MM.1S (cell line): ENCODE data around the gene SHC2.

Experiments
- DNase-seq: peaks from one replicate; pipeline ENCODE4 v3.0.0-alpha.2; 2015
- H2AFZ ChIP-seq: fragments of 300-600 bp; sonication (generic); 2 replicates; pipeline ENCODE4 v1.6.0; 2016; ENCODE audit warnings: antibody characterized with exemption, low read length
- H3F3A ChIP-seq: fragments of 300-600 bp; sonication (generic); 2 replicates; pipeline ENCODE4 v1.6.1; 2016; ENCODE audit warnings: mild to moderate bottlenecking, antibody characterized with exemption, low read length, moderate library complexity, mixed read lengths; ENCODE audit not compliant: insufficient read depth
- H3K27ac ChIP-seq: fragments of 300-600 bp; sonication (generic); 2 replicates; pipeline ENCODE4 v1.5.1; 2016; ENCODE audit warnings: mild to moderate bottlenecking, low read length
- H3K27me3 ChIP-seq: fragments of 300-600 bp; sonication (generic); replicated peaks from 2 replicates; pipeline ENCODE4 v1.6.0; 2016; ENCODE audit warnings: low read length; ENCODE audit not compliant: insufficient read depth
- H3K36me3 ChIP-seq: fragments of 300-600 bp; sonication (generic); replicated peaks from 2 replicates; pipeline ENCODE4 v1.6.1; 2016; ENCODE audit warnings: mild to moderate bottlenecking, low read length, mixed read lengths; ENCODE audit not compliant: insufficient read depth
- H3K4me1 ChIP-seq: fragments of 300-600 bp; sonication (generic); 2 replicates; pipeline ENCODE4 v1.6.1; 2016; ENCODE audit warnings: low read length, mixed read lengths
- H3K4me2 ChIP-seq: fragments of 300-600 bp; sonication (generic); 2 replicates; pipeline ENCODE4 v1.6.0; 2016; ENCODE audit warnings: low read depth, low read length
- H3K4me3 ChIP-seq: fragments of 300-600 bp; sonication (generic); 2 replicates; pipeline ENCODE4 v1.5.1; 2016; ENCODE audit warnings: low read length, mixed read lengths
- H3K79me2 ChIP-seq: fragments of 300-600 bp; sonication (generic); 2 replicates; pipeline ENCODE4 v1.6.1; 2016; ENCODE audit warnings: mixed run types, low read length, mixed read lengths
- H3K9ac ChIP-seq: fragments of 300-600 bp; sonication (generic); 2 replicates; pipeline ENCODE4 v1.6.1; 2016; ENCODE audit warnings: low read length, mixed read lengths
- H3K9me2 ChIP-seq: fragments of 300-600 bp; sonication (generic); replicated peaks from 2 replicates; pipeline ENCODE4 v1.6.1; 2016; ENCODE audit warnings: mild to moderate bottlenecking, low read length, mixed read lengths; ENCODE audit not compliant: insufficient read depth
- H3K9me3 ChIP-seq: fragments of 300-600 bp; sonication (generic); replicated peaks from 2 replicates; pipeline ENCODE4 v1.6.1; 2016; ENCODE audit warnings: mild to moderate bottlenecking, low read length, mixed read lengths; ENCODE audit not compliant: insufficient read depth
- H4K20me1 ChIP-seq: fragments of 300-600 bp; sonication (generic); 2 replicates; pipeline ENCODE4 v1.6.1; 2016; ENCODE audit warnings: mild to moderate bottlenecking, low read length, moderate library complexity, mixed read lengths; ENCODE audit not compliant: insufficient read depth
- CTCF ChIP-seq: fragments of 300-600 bp; sonication (generic); IDR thresholded peaks from 2 replicates; pipeline ENCODE4 v1.5.1; 2016; ENCODE audit warnings: antibody characterized with exemption, low read length, mixed read lengths
- EZH2 ChIP-seq: fragments of 300-600 bp; sonication (generic); optimal IDR thresholded peaks from 2 replicates; pipeline ENCODE3; 2017; ENCODE audit warnings: low read depth, mild to moderate bottlenecking, antibody characterized with exemption, low read length, mixed read lengths
- EZH2phosphoT487 ChIP-seq: fragments of 300-600 bp; sonication (generic); IDR thresholded peaks from 2 replicates; pipeline ENCODE4 v1.6.1; 2018; ENCODE audit warnings: antibody characterized with exemption, low read length

The SHC2 gene

GRCh38 chr19:461721-462551, 1.1 kb upstream of the SHC2 start:
- Histone ChIP-seq H2AFZ (no peak overlapping the region), H3K27ac (no peak overlapping the region), H3K4me2 (no peak overlapping the region), H3K9me3 (no peaks in the 10 kb centered on the region), H4K20me1 (no peaks in the 10 kb centered on the region), H3K27me3 (peaks cover 14% of the 10 kb centered on the region), H3K4me3 (no peak overlapping the region), H3K79me2 (no peaks in the 10 kb centered on the region), H3K9ac (no peak overlapping the region), H3K4me1 (no peaks in the 10 kb centered on the region), H3K36me3 (no peaks in the 10 kb centered on the region), H3F3A (no peaks in the 10 kb centered on the region), H3K9me2 (no peaks in the 10 kb centered on the region)
- DNase-seq = no peak
- no peak for TF ChIP-seq EZH2
- TF ChIP-seq CTCF = no peak
- no peak for TF ChIP-seq EZH2phosphoT487

- no peak overlapping the region for H3K9ac ChIP-seq
- TF ChIP-seq CTCF (no peak), EZH2 (no peak), EZH2phosphoT487 (no peak)
- no peaks in the 10 kb centered on the region for H3K9me2 ChIP-seq
- peaks cover 23% of the 10 kb centered on the region for H3K27me3 ChIP-seq
- H3K9me3 ChIP-seq = no peaks in the 10 kb centered on the region
- H3K36me3 ChIP-seq = no peaks in the 10 kb centered on the region
- no peak for DNase-seq
- H2AFZ ChIP-seq = no peak overlapping the region
- no peak overlapping the region for H3K4me2 ChIP-seq
- no peaks in the 10 kb centered on the region for H3K4me1 ChIP-seq
- H3K27ac ChIP-seq = no peak overlapping the region
- no peaks in the 10 kb centered on the region for H3K79me2 ChIP-seq
- H3F3A ChIP-seq = no peaks in the 10 kb centered on the region
- H3K4me3 ChIP-seq = no peak overlapping the region
- H4K20me1 ChIP-seq = no peaks in the 10 kb centered on the region
Observed at GRCh38 chr19:459724-460511, 915 bp downstream of the SHC2 start.

- Histone ChIP-seq H3K9me3 (no peaks in the 10 kb centered on the region), H3K36me3 (no peaks in the 10 kb centered on the region), H4K20me1 (no peaks in the 10 kb centered on the region), H3K9ac (no peak overlapping the region), H2AFZ (no peak overlapping the region), H3K27ac (no peak overlapping the region), H3K9me2 (no peaks in the 10 kb centered on the region), H3K4me2 (no peak overlapping the region), H3K4me1 (no peaks in the 10 kb centered on the region), H3F3A (no peaks in the 10 kb centered on the region), H3K4me3 (no peak overlapping the region), H3K79me2 (no peaks in the 10 kb centered on the region), H3K27me3 (peaks cover 37% of the 10 kb centered on the region)
- DNase-seq = no peak
- TF ChIP-seq CTCF = no peak
- no peak for TF ChIP-seq EZH2phosphoT487
- TF ChIP-seq EZH2 = no peak
Observed at GRCh38 chr19:458091-459042, 2.5 kb downstream of the SHC2 start.
